Umbilical cord (tissue), 2 donors: ENCODE results near the gene NARS2. TPM values are rescaled to one million over a fixed set of nuclear protein-coding genes. Genes with fewer than 3 reads are reported as not detected.
"Not testable (repeated sequence)": the region's sequence is repeated elsewhere in the genome, so short reads cannot be mapped to it uniquely, and the experiment has no call there.

Experiments
- DNase-seq: peaks from one replicate; pipeline ENCODE4 v3.0.0-alpha.2; 2015; ENCODE audit warnings: low spot score
- total RNA-seq: library from RNA; depleted of rRNA; stranded (reverse); fragments of >200 nt; gene quantifications from one replicate; pipeline ENCODE4 v1.2.3, GENCODE V29; 2014; ENCODE audit warnings: low replicate concordance; ENCODE audit not compliant: insufficient read depth

Gene NARS2
- total RNA-seq, 1 donor from 2014 or later, result 31.8 TPM

DNA sequence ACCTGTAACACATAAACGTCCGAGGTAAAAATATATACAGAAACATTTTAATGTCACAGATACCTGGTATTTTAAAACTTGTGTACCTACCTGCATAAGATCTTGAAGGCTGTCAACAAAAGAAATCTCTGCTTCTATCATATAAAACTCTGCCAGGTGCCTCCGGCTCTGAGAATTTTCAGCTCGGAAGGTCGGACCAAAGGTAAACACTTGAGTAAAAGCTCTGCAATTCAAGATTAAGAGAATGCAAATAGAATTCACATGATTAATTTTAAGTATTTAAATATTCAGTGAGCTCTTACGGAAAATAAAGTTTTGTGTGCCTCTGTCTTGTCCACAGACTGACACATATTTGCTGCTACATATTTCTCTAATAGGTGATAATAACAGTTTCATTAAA lies 81.7 kb downstream of the NARS2 start:
- no peak for DNase-seq

DNA sequence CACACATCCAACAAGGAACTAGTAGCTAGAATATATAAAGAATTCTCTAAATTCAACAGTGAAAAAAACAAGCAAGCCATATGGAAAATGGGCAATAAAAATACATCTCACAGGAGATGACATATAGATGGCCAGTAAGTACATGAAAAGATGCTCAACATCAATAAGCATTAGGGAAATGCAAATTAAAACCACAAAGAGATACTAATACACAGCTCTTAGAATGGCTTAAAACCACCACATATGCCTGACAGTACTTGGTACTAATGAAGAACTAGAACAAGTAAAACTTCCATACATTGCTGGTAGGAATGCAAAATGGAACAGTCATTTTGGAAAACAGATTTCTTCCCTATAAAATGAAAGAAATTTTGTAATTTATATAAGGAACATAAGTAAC lies 85.5 kb downstream of the NARS2 start:
- no peak for DNase-seq

DNA sequence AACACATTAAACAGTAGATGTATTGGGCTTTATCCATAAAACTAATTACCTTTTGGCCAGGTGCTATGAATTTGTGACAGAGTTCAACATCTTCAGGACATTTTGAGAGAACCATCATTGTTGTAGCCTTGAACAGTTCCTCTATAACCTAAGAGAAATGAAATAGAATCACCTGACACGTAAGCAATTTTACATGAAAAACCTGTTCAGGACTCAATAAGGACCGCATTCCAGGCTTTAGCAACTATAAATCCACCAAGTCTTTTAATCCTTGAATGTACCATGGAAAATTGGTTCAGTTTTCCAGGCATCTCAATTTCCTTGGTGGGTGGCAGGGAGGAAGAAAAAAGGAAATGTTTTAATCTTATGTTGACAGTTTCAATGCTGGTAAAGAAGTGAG lies 96.1 kb downstream of the NARS2 start:
- no peak for DNase-seq

DNA sequence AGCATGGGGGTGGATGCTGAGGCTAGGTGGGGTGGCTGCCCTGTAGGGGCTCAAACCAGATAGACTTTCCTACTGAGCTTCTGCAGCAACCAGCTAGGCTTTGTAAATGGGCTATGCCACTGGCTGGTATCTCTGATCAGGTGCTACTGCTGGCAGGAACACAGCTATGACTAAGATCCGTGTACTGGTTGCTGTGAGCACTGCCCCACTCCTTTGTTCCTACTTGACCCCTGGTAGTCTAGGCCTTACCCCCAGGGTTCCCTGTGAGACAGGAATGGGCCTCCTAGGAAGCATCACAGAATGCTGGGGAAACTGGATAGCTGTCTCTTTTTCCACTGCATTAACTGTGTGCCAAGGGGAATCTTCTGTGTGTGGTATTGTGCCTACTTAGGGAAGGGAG lies 98.6 kb downstream of the NARS2 start:
- no peak for DNase-seq

DNA sequence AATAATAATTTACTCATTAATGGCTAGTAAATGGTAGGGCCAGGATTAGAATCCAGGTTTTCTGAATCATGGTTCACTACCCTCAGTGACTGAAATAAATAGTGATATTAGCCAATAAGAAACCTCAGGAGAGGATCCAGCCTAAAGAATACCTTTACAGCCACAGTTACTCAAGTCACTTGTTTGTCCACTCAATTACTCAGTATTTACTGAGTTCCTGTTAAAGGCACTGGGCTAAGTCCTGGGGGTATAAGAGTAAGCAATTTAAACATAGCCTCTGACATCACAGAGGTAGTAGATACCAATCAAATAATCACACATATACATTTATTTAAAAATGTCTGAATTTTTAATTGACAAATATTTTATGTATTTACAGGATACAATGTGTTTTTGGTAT lies 100.2 kb downstream of the NARS2 start:
- DNase-seq, result no peak

DNA sequence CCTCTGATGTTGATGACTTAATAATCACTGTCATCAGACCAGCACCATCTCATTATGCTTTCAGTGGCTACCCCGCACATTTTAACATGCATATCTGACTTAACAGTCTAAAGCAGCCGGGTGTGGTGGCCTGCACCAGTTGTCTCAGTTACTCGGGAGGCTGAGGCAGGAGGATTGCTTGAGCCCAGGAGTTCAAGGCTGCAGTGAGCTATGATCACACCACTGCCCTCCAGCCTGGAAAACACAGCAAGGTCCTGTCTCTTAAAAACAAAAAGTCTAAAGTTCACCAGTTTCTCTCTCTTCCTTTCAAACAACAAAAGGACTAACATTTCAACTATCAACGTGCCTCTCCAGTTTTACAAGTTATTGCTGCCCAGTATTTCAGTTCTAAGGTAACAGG lies 101.8 kb downstream of the NARS2 start:
- DNase-seq, result no peak

DNA sequence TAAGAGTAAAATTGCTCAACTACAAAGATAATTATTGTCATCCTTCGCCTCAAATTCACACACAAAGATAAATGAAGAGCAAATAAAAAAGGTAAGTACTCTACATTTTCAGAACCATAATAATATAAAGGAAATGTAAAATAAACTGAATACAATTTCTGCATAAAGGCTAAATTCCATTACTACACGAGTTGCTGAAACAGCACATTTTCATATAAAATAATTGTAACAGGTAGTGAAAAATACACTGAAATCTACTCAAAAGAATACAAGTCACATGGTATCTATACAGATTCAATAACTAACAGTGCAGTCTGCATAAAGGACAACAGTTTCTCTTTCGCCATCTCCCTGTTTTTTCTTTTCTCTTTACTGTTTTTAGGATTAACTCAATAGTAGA lies 102.3 kb downstream of the NARS2 start:
- no peak for DNase-seq

DNA sequence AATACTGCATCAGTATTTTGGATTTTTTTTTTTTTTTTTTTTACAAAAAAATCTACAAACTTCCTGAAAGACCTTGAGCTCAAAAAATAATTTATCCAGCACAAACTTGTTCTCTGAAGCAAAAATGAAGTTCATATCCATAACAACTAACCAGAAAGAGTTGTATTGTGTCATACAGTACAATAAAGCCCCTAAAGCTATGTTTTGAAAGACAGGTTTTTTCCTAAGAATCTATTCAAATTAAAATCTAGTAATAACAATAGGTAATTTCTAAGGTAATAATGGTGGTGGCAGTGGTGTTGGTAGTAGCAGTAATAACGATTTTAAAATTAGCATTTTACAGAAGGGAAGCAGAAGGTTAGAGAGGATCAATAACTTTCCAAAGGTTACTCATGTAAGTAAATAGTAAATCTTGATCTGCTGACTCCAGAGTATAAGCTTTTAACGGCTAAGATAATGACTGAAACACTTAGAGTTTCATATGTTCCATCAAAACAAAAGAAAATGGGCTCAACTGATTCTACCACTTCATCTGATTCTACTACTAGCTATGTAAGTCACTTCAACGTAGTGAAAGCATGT lies 103.7 kb downstream of the NARS2 start:
- DNase-seq, result no peak

DNA sequence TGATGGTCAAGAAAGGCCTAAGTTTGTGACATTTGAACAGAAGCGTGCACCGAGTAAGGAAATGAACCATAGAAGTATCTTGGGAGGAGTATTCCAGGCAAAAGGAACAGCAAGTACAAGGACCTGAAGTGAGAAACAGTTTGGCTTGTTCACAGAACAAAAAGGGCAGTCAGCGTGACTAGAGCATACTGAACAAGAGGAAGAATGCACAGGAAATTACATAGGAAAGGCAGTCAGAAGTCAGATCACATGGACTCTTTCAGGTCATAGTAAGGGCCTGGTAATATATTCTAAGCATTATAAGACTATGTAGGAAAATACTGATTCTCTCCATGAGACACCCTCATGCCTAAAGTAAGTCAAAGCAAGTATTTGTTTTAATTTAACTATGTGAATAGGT lies 104.8 kb downstream of the NARS2 start:
- DNase-seq, result no peak

DNA sequence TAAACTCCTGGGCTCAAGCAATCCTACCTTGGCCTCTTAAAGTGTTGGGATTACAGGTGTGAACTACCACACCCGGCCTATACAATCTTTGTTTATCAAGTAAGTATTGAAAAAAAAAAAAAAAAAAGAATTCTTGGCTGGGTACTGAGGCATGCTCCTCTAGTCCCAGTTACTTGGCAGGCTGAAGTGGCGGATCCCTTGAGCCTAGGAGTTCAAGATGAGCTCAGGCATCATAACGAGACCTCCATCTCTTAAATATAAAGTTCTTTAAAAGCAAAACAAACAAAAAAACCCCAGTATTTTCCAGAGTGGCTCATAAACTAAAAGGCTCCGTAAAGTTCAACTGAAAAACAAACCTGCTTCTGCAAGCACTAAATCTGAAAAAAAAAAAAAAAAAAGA lies 106.7 kb downstream of the NARS2 start:
- no peak for DNase-seq

DNA sequence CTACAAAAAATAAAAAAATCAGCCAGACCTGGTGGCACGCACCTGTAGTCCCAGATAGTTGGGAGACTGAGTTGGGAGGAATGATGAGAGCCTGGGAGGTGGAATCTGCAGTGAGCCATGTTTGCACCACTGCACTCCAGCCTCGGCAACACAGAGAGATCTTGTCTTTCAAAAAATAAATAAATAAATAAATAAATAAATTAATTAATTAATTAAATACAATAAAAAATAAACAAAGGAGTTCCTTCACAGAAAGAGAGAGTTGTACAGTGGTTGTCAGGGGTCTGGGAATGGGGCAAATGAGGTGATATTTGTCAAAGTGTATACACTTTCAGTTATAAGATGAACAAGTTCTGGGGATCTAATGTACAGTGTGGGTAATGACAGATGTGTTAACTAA lies 107.3 kb downstream of the NARS2 start:
- DNase-seq, result no peak

DNA sequence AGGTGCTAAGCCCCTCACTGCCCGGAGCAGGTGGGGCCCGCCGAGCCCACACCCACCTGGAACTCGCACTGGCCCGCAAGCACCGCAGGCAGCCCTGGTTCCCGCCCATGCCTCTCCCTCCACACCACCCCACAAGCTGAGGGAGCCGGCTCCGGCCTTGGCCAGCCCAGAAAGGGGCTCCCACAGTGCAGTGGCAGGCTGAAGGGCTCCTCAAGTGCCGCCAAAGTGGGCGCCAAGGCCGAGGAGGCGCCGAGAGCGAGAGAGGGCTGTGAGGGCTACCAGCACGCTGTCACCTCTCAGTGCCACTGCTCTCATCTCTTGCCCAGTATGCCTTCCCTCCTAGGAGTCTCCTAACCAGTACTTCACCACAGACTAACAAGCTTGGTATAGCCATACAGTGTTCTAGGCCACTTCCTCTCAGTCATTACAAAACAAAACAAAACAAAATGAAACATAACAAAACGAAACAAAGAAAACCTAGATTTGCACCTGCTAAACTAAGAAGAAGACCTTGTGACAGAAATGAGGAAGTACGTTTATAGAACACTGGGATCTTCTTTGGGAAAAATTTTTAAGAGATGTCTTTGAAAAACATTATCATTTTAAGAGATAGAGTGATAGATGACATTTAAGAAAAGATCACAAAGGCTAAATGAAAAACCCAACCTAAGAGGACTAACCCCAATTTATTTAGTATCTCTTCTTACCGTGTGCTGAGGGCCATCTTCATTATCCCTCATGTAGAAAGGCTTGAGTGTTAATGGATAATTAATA lies 109.3 kb downstream of the NARS2 start:
- no peak for DNase-seq

DNA sequence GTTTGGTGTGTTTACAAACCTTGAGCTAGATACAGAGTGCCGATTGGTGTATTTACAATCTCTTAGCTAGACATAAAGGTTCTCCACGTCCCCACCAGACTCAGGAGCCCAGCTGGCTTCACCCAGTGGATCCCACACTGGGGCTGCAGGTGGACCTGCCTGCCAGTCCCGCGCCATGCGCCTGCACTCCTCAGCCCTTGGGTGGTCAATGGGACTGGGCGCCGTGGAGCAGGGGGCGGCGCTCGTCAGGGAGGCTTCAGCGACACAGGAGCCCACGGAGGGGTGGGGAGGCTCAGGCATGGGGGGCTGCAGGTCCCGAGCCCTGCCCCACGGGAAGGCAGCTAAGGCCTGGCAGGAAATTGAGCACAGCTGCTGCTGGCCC lies 109.9 kb downstream of the NARS2 start:
- not testable (repeated sequence) for DNase-seq

DNA sequence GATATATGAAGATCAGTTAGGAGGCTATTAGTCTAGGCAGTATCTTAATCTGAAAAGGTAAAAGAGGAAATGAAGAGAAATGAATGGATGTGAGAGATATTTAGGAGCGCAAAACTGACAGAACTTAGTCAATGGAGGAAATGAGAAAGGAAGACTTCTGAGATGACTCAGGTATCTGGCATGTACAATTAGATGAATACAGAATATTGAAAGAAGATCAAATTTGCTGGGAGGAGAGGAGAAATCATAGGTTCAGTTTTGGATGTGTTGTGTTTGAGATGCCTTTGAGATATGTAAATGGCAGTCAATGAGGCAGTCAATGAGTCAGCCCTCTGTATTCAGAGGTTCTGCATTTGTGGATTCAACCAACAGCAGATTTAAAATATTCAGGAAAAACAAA lies 114.2 kb downstream of the NARS2 start:
- DNase-seq, result no peak

DNA sequence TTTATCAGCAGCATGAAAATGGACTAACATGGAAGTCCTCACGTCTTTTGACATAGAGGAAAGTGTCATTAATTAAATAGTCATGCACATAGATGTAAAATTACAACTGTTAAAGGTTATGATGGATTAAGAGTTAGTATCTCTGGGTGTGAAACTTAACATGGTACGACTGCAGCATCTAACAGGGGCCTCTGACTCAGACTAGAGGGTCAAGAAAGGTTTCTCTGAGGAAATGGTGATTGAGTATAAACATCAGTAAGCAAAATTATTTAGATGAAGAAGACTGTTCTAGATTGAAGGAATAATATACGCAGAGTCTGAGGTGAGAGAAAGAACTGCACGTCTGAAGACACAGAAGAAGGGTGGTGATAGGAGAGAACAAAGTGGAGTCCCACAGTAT lies 114.9 kb downstream of the NARS2 start:
- DNase-seq, result no peak

DNA sequence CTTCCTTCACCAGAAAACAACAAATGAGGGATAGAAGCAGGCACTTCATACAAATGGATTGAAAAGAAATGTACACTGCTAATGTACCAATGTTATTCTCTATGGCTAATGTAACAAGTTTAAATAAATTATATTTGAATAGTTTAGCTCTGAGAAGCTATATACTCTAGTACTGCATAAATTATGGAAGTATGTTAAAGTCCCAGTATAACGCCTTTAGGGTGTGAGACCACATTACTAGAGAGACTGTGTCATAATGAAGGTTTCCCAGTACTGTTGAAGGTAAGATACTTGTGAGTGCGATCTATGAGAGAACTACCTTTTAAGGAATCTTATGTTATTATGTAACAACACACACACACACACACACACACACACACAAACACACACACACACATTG lies 117.2 kb downstream of the NARS2 start:
- no peak for DNase-seq

DNA sequence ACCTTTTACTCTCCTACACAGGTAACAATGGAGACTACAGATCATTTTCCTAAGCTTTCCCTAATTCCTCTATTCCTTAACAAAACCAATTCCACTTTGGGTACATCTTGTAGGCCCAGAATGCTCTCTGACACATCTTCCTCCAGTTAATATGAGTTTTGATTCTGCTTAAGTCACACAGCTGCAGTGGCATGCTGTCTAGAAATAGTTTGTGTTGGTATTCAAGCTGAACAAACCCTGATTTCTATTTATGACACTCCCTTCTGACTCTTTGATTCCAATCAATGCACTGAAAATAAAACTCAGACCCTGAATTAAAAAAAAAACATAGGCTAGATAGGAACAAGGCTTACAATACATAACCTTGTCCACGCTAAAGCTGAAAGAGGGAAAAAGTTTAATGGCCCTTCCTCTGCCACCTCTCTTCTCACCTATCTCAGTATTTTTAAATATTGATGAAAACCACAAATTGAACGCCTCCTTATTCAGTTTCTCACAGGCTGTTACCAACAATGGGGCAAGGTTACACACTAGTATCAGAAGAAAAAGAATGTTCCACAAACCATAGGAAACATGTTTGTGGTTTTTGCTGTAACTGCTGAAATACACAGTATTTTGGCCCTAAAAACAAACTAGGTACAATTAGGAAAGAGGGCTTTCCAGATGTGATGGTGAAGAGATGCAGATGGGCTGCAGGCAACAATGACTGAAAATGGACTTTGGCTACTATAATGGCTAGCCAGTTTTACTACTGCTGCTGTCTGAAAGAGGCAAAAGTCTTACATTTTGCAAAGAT lies 121.3 kb downstream of the NARS2 start:
- no peak for DNase-seq

DNA sequence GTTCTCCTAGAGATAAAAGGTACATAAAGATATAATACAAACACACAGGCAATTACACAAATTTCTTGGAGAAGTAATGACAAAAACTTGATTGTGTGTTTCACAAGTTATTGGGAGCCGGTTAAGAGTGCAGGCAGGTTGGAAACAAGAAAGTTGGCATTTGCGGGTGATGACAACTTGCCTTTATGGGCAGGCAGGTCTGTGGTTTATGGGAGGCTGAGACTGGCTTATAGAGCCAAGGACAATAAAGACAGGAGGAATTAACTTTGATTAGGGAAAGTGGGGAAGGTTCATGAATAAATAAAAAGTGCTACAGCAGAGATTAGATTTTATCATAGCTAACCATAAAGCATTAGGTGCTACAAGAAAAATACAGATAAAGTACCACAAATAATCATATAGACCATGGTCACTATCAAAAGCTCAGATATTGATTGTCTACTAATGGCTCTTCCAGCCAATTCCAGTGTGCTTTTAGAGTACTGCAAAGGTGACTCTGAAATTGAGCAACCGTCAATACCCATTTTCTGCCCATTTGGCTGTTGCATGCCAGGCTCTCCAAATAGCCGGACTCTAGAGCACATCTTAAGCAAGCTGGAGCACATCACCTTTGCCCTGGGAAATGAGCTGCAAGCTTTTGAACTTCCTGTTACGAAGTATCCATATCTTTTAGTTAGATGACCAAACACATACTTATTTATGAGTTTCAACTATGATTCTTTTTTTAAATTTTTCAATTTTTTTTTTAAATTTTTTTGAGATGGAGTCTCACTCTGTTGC lies 123.1 kb downstream of the NARS2 start:
- DNase-seq, result no peak

DNA sequence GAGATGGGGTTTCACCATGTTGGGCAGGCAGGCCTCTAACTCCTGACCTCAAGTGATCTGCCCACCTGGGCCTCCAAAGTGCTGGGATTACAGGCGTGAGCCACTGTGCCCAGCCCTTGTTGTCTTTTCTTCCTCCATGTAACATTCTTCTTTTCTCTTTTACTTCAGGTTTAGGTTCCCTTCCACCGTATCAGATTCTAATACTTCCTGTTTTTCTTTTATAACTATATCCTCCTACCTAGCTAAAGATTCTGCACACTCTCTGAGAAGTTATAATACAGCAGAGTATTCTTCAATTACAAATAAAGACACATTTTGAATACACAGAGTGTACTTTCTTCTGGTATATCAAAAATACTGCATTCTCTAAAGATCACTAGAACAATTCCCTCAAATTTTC lies 123.8 kb downstream of the NARS2 start:
- DNase-seq, result no peak

DNA sequence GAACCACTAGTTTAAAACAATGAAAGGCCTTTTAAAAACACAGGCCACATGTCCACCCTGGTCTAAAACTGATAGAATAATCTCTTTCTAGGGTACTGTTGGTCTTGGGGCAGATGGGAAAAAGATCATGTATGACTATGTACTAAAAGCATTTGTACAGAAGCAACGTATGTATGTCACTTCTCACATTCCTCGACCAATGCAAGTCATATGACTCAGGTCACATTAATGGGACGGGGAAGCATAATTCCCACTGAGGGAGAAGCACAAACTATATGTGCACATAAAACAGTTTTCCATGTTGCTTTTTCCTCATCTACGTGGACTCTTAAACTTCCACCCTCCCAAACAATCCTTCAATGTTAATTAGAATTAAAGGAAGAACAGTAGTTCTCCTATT lies 124.8 kb downstream of the NARS2 start:
- DNase-seq, result no peak

DNA sequence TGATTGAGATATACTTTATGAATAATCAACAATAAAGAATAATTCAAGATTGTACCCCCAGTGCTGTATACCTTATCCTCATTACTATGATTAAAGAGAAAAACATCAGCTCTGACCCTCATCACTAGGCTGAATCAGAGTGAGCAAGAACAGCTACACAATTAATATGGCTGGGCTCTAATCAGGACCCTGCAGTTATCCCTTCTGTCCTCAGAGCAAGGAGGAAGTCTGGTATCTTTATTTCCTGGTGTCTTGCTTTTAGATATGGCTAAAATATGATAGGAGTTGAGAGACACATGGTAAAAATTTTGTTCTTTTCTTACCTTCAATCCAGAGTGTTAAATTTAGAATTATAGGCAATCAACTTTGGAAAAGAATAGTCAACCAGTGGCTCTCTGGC lies 128.5 kb downstream of the NARS2 start:
- no peak for DNase-seq

DNA sequence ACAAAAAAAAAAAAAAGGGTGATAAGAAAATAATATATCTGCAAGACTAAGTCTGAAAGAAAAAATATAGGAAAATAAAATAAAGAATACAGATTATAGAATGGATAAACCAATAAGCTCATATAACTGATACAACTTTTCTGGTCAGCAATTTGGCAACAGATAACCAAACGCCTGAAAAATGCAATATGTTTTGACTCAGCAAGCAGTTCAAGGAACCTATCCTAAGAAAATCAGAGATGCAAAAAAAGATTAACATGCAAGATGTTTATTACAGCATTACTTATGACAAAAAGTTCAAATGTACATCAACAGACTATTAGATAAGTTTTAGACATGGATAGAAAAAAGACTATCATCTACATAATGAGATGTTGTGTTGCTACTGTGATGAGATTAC lies 129.9 kb downstream of the NARS2 start:
- no peak for DNase-seq
